Measurements from ENCODE around the gene KISS1R.

DNA sequence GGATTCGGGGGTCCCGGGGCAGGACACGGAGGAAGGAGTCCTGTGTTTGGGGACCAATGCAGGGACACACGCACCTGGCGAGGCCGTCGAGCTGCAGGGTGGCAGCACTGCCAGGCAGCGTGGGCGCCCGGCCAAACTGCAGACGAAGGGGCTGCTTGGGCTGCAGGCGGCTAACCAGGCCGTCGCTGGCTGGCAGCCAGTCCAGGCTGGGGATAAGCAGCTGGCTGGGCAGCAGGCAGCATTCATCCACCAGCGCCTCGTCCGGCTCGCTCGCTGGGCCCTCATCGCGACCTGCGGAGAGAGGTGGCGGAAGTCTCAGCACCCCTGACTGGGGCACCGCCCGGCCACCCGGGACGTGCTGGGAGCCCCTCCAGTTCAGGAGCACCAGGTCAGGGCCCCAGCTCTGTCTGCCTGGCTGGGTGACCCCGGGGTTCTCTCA is 46.2 kb upstream of the KISS1R start:
- TF ChIP-seq, protein P1, sequence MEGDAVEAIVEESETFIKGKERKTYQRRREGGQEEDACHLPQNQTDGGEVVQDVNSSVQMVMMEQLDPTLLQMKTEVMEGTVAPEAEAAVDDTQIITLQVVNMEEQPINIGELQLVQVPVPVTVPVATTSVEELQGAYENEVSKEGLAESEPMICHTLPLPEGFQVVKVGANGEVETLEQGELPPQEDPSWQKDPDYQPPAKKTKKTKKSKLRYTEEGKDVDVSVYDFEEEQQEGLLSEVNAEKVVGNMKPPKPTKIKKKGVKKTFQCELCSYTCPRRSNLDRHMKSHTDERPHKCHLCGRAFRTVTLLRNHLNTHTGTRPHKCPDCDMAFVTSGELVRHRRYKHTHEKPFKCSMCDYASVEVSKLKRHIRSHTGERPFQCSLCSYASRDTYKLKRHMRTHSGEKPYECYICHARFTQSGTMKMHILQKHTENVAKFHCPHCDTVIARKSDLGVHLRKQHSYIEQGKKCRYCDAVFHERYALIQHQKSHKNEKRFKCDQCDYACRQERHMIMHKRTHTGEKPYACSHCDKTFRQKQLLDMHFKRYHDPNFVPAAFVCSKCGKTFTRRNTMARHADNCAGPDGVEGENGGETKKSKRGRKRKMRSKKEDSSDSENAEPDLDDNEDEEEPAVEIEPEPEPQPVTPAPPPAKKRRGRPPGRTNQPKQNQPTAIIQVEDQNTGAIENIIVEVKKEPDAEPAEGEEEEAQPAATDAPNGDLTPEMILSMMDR (IDR thresholded peaks at IDR 0.05): no peak
- no peak for TF ChIP-seq POLR2A (IDR thresholded peaks at IDR 0.05)
